ENCODE measurements around the gene SORT1.

The SORT1 gene

GRCh38 chr1:109370712-109371340 lies 26.9 kb downstream of the SORT1 start:
- no peak for DNase-seq (ENCODE audit: low spot score)
- TF ChIP-seq CTCF (IDR thresholded peaks at IDR 0.05; ENCODE audit: borderline replicate concordance, control extremely low read depth, extremely low read depth, insufficient read depth, missing control alignments) = no peak
- in situ Hi-C loops (cut with MboI; ENCODE audit: low sequenced_read_pairs, unreplicated experiment) = no loop called here

- DNase-seq (ENCODE audit: low spot score) = no peak
- in situ Hi-C loops (cut with MboI; ENCODE audit: low sequenced_read_pairs, unreplicated experiment) = no loop called here
Observed at GRCh38 chr1:109369167-109369746, 28.5 kb downstream of the SORT1 start.

GRCh38 chr1:109368464-109368863 lies 29.3 kb downstream of the SORT1 start:
- no peak for DNase-seq (ENCODE audit: low spot score)
- no peak for TF ChIP-seq CTCF (IDR thresholded peaks at IDR 0.05; ENCODE audit: borderline replicate concordance, control extremely low read depth, extremely low read depth, insufficient read depth, missing control alignments)
- in situ Hi-C loops (cut with MboI; ENCODE audit: low sequenced_read_pairs, unreplicated experiment) = no loop called here

More at GRCh38 chr1:109369167-109369746, 28.5 kb downstream of the SORT1 start:
- no peak for TF ChIP-seq CTCF (IDR thresholded peaks at IDR 0.05; ENCODE audit: borderline replicate concordance, control extremely low read depth, extremely low read depth, insufficient read depth, missing control alignments)

GRCh38 chr1:109367626-109368025 lies 30.1 kb downstream of the SORT1 start:
- in situ Hi-C loops (cut with MboI; ENCODE audit: low sequenced_read_pairs, unreplicated experiment) = no loop called here
- no peak for DNase-seq (ENCODE audit: low spot score)
- TF ChIP-seq CTCF (IDR thresholded peaks at IDR 0.05; ENCODE audit: borderline replicate concordance, control extremely low read depth, extremely low read depth, insufficient read depth, missing control alignments) = no peak

- no peak for TF ChIP-seq CTCF (IDR thresholded peaks at IDR 0.05; ENCODE audit: borderline replicate concordance, control extremely low read depth, extremely low read depth, insufficient read depth, missing control alignments)
Observed at GRCh38 chr1:109365642-109366204, 32.0 kb downstream of the SORT1 start.

GRCh38 chr1:109361649-109362048 lies 36.1 kb downstream of the SORT1 start:
- DNase-seq (ENCODE audit: low spot score) = no peak
- TF ChIP-seq CTCF (IDR thresholded peaks at IDR 0.05; ENCODE audit: borderline replicate concordance, control extremely low read depth, extremely low read depth, insufficient read depth, missing control alignments) = no peak
- in situ Hi-C loops (cut with MboI; ENCODE audit: low sequenced_read_pairs, unreplicated experiment) = no loop called here

More at GRCh38 chr1:109365642-109366204, 32.0 kb downstream of the SORT1 start:
- no peak for DNase-seq (ENCODE audit: low spot score)
- in situ Hi-C loops (cut with MboI; ENCODE audit: low sequenced_read_pairs, unreplicated experiment) = no loop called here

Measured in GM13976 (cell line).